ENCODE data around the gene ZNF329. TPM values are rescaled to one million over a fixed set of nuclear protein-coding genes. Genes with fewer than 3 reads are reported as not detected.

ZNF329 gene
- total RNA-seq, 4 donors from 2014 or later = 15.6 to 20.6 (median 17.6) TPM

DNA sequence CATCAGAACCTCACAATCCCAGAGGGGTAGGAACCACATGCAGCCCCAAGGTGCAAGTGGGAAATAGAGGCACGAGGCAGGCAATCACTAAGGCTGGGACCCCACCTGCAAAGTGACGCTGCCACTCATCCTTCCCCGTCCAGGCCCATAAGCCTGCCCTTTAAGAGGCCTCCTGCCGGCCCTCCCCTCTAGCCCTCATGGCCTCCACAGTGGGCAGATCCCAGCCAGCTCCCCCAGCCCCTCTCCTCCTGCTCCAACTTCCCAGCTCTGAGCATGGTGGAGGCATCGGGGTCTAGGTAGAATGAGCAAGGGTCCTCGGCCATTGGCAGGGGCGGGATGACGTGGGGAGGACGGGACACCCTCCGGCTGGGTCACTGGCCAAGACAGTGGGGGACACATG lies 55.3 kb downstream of the ZNF329 start:
- H3K27ac ChIP-seq = no peak overlapping the region
- H3K4me1 ChIP-seq = peaks cover 12 to 19% of the 10 kb centered on the region in 2 donors
- TF ChIP-seq POLR2A (IDR thresholded peaks at IDR 0.05) = no peak
- TF ChIP-seq, protein P1, sequence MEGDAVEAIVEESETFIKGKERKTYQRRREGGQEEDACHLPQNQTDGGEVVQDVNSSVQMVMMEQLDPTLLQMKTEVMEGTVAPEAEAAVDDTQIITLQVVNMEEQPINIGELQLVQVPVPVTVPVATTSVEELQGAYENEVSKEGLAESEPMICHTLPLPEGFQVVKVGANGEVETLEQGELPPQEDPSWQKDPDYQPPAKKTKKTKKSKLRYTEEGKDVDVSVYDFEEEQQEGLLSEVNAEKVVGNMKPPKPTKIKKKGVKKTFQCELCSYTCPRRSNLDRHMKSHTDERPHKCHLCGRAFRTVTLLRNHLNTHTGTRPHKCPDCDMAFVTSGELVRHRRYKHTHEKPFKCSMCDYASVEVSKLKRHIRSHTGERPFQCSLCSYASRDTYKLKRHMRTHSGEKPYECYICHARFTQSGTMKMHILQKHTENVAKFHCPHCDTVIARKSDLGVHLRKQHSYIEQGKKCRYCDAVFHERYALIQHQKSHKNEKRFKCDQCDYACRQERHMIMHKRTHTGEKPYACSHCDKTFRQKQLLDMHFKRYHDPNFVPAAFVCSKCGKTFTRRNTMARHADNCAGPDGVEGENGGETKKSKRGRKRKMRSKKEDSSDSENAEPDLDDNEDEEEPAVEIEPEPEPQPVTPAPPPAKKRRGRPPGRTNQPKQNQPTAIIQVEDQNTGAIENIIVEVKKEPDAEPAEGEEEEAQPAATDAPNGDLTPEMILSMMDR (IDR thresholded peaks at IDR 0.05) = no peak
- intact Hi-C loops (cut with DNase I) = loop anchor here (5.0 kb wide), 2 partner anchors 62 to 78 kb away; no protein-coding TSS in a partner anchor
- DNase-seq = no peak
- no peaks in the 10 kb centered on the region for H3K9me3 ChIP-seq
- 98% methylated on average over 5 to 10 of the region's 10 CpGs for WGBS, 2 donors
- H3K36me3 ChIP-seq = no peaks in the 10 kb centered on the region
- H3K4me3 ChIP-seq (replicated peaks in 1 of 3) = no peak overlapping the region
- no peaks in the 10 kb centered on the region for H3K27me3 ChIP-seq

DNA sequence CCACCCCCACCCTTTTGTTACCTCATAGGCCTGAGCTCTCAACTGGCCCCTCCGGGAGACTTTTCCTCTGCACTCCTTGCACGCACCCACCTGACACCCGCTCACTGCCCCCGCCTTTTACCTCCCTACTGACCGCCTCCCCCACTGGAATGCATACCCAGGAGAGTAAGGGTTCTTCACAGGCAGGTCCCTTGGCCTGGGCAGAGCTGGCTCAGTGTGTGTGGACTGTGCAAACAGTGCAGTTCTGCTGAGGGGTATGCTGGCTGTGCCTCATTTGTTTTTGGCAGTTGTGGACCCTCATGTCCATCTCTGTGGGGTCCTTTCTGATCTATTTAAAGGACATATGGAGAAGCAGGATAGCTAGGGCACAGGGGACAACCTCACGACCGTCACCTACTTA lies 57.5 kb downstream of the ZNF329 start:
- H3K36me3 ChIP-seq = peaks cover 0 to 5% of the 10 kb centered on the region in 2 donors
- no peaks in the 10 kb centered on the region for H3K9me3 ChIP-seq
- H3K27me3 ChIP-seq = no peaks in the 10 kb centered on the region
- H3K4me3 ChIP-seq (replicated peaks in 1 of 3) = no peak overlapping the region
- DNase-seq = no peak
- intact Hi-C loops (cut with DNase I) = no loop called here
- 93 to 96% methylated on average over 7 of the region's 7 CpGs for WGBS, 2 donors
- no peak for TF ChIP-seq POLR2A (IDR thresholded peaks at IDR 0.05)
- TF ChIP-seq, protein P1 (IDR thresholded peaks at IDR 0.05) = no peak
- no peak overlapping the region for H3K27ac ChIP-seq
- H3K4me1 ChIP-seq = peaks cover 8 to 14% of the 10 kb centered on the region in 2 donors

DNA sequence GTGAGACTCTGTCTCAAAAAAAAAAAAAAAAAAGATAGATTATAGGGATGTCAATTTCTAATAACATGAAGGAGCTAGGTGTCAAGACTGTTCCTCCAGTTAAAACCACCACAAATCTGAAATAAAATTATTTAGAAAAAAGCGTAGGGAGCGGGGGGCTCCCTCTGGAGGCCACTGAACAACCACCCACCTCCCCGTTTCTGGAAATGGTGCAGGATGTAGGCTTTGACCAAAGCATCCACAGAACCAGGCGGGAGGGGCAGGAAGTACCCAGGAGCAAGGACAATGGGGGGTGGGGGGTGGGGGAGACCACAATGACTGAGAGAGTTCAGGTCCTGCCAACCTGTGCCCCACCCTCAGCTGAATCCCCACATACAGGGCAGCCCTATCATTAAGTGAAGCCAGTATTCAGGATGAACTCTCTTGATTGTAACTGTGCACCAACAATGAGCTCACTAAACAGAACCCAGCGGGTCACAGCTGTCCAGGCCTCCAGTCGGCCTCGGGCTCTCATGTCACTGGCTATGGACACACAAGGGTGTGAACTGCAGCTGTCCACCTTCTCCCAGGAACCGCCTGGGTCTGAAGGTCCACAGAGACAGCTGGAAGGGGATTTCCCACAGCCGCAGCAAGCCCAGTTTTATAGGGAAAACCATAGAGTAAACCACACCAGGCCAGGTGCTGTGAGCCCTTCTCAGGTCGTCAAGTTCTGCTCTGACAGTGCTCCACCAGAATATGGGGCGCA lies 59.2 kb downstream of the ZNF329 start:
- Histone ChIP-seq H3K4me3 (replicated peaks in 1 of 3) (no peak overlapping the region), H3K36me3 (peaks cover 6 to 13% of the 10 kb centered on the region in 2 donors), H3K27ac (no peak overlapping the region), H3K27me3 (no peaks in the 10 kb centered on the region), H3K9me3 (no peaks in the 10 kb centered on the region), H3K4me1 (peaks cover 0 to 4% of the 10 kb centered on the region in 2 donors)
- intact Hi-C loops (cut with DNase I) = no loop called here
- TF ChIP-seq, protein P1 (IDR thresholded peaks at IDR 0.05) = no peak
- no peak for TF ChIP-seq POLR2A (IDR thresholded peaks at IDR 0.05)
- DNase-seq = no peak
- 79 to 87% methylated on average over 7 to 11 of the region's 11 CpGs for WGBS, 2 donors

DNA sequence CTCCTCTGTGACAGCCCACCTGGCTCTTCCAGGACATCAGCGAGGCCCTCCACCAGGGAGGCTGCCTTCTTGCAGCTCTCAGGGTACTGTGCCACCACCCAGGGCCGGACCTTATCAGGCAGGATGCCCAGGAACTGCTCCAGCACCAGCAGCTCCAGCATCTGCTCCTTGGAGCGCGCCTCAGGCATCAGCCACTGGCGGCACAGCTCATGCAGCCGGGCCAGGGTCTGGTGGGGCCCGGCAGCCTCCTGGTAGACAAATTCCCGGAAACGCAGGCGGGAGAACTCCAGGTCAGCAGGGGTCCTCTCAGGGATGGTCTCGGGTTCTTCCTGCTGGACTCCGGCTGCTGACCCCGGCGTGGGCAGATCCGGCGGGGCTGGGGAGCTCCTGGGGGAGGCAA lies 60.7 kb downstream of the ZNF329 start:
- Histone ChIP-seq H3K9me3 (no peaks in the 10 kb centered on the region), H3K27me3 (no peaks in the 10 kb centered on the region), H3K4me1 (no peaks in the 10 kb centered on the region), H3K4me3 (replicated peaks in 1 of 3) (no peak overlapping the region), H3K27ac (no peak overlapping the region), H3K36me3 (peaks cover 16 to 29% of the 10 kb centered on the region in 2 donors)
- TF ChIP-seq, protein P1 (IDR thresholded peaks at IDR 0.05) = no peak
- TF ChIP-seq POLR2A (IDR thresholded peaks at IDR 0.05) = no peak
- WGBS, 2 donors = 89% methylated on average over 6 of the region's 16 CpGs; no CpG with 5 or more reads in 1 of the 2 donors
- intact Hi-C loops (cut with DNase I) = no loop called here
- no peak for DNase-seq

DNA sequence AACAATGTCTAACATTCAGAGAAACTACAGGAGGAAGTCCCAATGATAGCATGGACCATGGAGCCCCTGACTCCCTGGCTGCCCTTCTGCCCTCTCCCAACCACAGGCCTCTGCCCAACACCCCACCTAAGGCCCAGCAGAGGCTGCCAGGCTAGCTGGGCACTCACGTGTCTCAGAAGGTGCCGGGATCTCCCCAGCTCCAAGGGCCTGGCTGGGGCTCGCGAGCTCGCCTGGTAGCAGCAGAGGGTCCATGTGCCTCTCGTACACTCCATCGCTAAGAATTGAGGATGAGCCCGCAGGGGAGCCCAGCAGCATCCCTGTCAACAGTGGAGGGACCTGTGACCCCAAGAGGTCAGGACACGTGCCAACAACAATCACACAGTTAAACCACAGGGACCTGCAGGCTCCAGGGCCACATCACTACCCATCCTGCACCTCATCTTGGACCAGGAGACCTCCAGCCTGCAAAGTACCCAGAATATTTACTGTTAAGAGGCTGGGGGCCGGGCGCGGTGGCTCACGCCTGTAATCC lies 62.0 kb downstream of the ZNF329 start:
- TF ChIP-seq, protein P1 (IDR thresholded peaks at IDR 0.05) = no peak
- TF ChIP-seq POLR2A (IDR thresholded peaks at IDR 0.05) = no peak
- H3K36me3 ChIP-seq = peaks cover 28 to 42% of the 10 kb centered on the region in 2 donors
- no peaks in the 10 kb centered on the region for H3K9me3 ChIP-seq
- no peaks in the 10 kb centered on the region for H3K4me1 ChIP-seq
- no peak overlapping the region for H3K27ac ChIP-seq
- intact Hi-C loops (cut with DNase I) = no loop called here
- 95 to 97% methylated on average over 11 to 13 of the region's 13 CpGs for WGBS, 2 donors
- no peaks in the 10 kb centered on the region for H3K27me3 ChIP-seq
- H3K4me3 ChIP-seq (replicated peaks in 1 of 3) = no peak overlapping the region
- DNase-seq = no peak

Measured in thyroid gland (tissue), 4 donors.